ENCODE results near the gene SYTL2. TPM values are rescaled to one million over a fixed set of nuclear protein-coding genes. Genes with fewer than 3 reads are reported as not detected.

The SYTL2 gene
- total RNA-seq, 1 experiment from 2014 or later: 2.1 TPM

DNA sequence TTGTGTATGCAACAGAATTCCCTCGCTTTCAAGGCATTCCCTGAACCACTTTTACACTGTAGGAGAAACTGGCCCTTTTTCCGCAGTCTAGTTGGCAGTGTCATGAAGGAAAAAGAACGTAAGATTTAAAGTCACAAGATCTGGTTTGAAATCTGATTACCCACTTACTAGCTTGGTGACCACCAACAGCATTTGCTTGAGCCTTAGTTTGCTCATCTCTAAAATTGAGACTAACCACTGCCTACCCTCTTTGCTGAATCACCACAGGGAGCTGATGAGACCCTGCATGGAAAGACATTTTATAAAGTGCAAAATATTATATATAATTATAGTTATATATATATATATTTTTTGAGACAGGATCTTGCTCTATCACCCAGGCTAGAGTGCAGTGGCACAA is 39.4 kb downstream of the SYTL2 start:
- H3K36me3 Mint-ChIP-seq (ENCODE audit: insufficient read depth, unreplicated experiment): no peaks in the 10 kb centered on the region
- H3K27me3 Mint-ChIP-seq (ENCODE audit: insufficient read depth, unreplicated experiment): no peaks in the 10 kb centered on the region
- peaks cover 2% of the 10 kb centered on the region for H3K4me1 Mint-ChIP-seq (ENCODE audit: insufficient read depth, unreplicated experiment)
- TF ChIP-seq, protein P1, sequence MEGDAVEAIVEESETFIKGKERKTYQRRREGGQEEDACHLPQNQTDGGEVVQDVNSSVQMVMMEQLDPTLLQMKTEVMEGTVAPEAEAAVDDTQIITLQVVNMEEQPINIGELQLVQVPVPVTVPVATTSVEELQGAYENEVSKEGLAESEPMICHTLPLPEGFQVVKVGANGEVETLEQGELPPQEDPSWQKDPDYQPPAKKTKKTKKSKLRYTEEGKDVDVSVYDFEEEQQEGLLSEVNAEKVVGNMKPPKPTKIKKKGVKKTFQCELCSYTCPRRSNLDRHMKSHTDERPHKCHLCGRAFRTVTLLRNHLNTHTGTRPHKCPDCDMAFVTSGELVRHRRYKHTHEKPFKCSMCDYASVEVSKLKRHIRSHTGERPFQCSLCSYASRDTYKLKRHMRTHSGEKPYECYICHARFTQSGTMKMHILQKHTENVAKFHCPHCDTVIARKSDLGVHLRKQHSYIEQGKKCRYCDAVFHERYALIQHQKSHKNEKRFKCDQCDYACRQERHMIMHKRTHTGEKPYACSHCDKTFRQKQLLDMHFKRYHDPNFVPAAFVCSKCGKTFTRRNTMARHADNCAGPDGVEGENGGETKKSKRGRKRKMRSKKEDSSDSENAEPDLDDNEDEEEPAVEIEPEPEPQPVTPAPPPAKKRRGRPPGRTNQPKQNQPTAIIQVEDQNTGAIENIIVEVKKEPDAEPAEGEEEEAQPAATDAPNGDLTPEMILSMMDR (IDR thresholded peaks at IDR 0.05; ENCODE audit: unreplicated experiment): no peak
- BruUV-seq (replicated peaks): no TSS peak
- H3K27ac Mint-ChIP-seq (ENCODE audit: low read depth, unreplicated experiment): no peak overlapping the region
- H3K4me3 Mint-ChIP-seq (ENCODE audit: unreplicated experiment): no peak overlapping the region
- intact Hi-C loops (cut with micrococcal nuclease): no loop called here
- ChIA-PET POLR2A (interaction anchor here (0.6 kb wide), 1 partner anchor 106 kb away, joined by 3 read pairs; the partner anchor contains the start of gene CREBZF), CTCF (interaction anchor here (0.6 kb wide), 1 partner anchor 33 kb away, joined by 4 read pairs; no protein-coding TSS in a partner anchor)
- H3K9me3 Mint-ChIP-seq (ENCODE audit: unreplicated experiment): peaks cover 8% of the 10 kb centered on the region
- no peak for DNase-seq (ENCODE audit: unreplicated experiment)

DNA sequence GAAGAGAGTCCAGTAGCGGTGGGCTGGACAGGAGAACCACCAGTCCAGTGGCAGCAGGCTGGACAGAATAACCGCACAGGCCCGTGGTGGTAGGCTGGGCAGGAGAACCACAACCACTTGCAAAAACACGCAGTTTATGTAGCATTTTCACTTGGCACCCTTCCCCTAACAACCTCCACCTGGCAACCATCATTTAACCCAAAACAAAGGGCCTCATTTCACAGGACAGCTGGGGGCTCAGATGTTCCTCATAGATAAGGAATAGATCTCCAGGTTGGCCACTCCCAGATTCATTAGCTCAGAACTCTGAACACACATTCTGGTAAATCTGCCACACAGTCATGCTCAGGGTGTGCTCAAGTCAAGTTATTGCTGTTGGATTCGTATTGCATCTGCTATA is 41.2 kb downstream of the SYTL2 start:
- H3K4me3 Mint-ChIP-seq (ENCODE audit: unreplicated experiment): no peak overlapping the region
- no peak overlapping the region for H3K27ac Mint-ChIP-seq (ENCODE audit: low read depth, unreplicated experiment)
- POLR2A ChIA-PET: no interaction called here
- no peaks in the 10 kb centered on the region for H3K4me1 Mint-ChIP-seq (ENCODE audit: insufficient read depth, unreplicated experiment)
- BruUV-seq (replicated peaks): no TSS peak
- TF ChIP-seq, protein P1 (IDR thresholded peaks at IDR 0.05; ENCODE audit: unreplicated experiment): no peak
- H3K9me3 Mint-ChIP-seq (ENCODE audit: unreplicated experiment): peaks cover 8% of the 10 kb centered on the region
- no peaks in the 10 kb centered on the region for H3K36me3 Mint-ChIP-seq (ENCODE audit: insufficient read depth, unreplicated experiment)
- no peak for DNase-seq (ENCODE audit: unreplicated experiment)
- intact Hi-C loops (cut with micrococcal nuclease): no loop called here
- H3K27me3 Mint-ChIP-seq (ENCODE audit: insufficient read depth, unreplicated experiment): no peaks in the 10 kb centered on the region
- CTCF ChIA-PET: no interaction called here

DNA sequence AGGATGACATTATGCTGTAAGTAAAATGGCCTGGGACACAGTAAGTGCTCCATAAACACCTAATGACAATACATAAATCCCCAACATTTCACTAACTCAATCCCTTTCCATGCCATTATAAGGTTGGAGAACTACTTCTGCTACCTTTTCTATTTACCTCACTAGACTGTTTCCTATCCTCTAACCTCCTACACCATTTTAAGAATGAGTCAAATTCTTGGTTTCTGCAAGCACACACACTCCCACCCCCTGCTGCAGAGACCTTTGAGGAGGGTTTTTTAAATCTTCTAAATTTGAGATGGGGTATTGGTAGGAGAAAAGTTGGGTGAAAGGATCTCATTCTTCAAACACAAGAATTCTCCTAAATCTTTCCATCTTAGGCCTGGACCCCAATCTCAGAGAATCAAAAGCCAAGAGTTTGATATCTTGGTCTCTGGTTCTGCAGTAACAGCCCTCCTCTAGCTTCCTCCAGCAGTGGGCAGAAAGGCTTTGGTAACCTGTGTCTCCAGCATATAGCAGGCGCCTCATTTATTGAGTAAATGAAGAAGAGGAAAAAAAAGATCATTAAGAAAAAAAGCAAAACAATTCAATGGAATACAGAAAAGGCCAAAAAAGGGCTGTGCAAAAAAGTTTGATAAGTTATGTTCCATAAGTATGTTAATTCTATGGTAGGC is 42.3 kb downstream of the SYTL2 start:
- DNase-seq (ENCODE audit: unreplicated experiment): no peak
- Mint-ChIP-seq H3K36me3 (ENCODE audit: insufficient read depth, unreplicated experiment) (no peaks in the 10 kb centered on the region), H3K27ac (ENCODE audit: low read depth, unreplicated experiment) (no peak overlapping the region), H3K27me3 (ENCODE audit: insufficient read depth, unreplicated experiment) (no peaks in the 10 kb centered on the region), H3K4me1 (ENCODE audit: insufficient read depth, unreplicated experiment) (no peaks in the 10 kb centered on the region), H3K4me3 (ENCODE audit: unreplicated experiment) (no peak overlapping the region), H3K9me3 (ENCODE audit: unreplicated experiment) (peaks cover 8% of the 10 kb centered on the region)
- no TSS peak for BruUV-seq (replicated peaks)
- intact Hi-C loops (cut with micrococcal nuclease): no loop called here
- ChIA-PET POLR2A (interaction anchor here (0.7 kb wide), 1 partner anchor 121 kb away, joined by 3 read pairs; the partner anchor contains the start of gene TMEM126A), CTCF (no interaction called here)
- TF ChIP-seq, protein P1 (IDR thresholded peaks at IDR 0.05; ENCODE audit: unreplicated experiment): no peak

DNA sequence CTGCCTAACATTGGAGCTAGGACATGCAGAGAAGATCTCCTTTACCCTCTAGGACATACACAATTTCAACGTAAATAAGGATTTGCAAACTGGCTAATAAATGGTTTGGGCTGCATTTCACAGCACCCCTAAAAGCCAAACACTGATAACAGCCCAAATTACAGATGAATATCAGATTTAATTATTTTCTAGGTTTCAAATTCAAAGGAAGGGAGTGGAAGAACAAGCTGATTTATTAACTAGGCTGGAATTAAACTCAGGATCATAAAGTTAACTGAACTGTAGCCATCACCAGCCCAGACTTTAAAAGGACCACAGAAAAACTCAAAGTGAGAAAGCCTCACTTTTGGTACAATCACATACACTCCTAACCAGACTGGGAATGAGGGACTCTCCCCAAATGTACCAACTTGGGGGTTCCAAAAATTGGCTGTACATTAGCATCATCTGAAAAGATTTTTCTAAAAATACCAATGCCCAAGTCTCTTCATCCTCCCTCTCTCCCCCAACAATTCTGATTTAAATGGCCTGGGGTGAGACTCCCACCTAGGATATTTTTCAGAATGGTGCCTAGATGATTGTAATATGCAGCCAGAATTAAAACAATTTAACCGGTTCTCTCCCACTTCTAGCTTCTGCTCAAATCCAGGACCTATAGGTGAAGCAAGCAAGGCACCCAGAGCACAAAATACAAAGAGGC is 43.5 kb downstream of the SYTL2 start:
- POLR2A ChIA-PET: interaction anchor here (1.0 kb wide), 1 partner anchor 12 kb away, joined by 3 read pairs; no protein-coding TSS in a partner anchor

More for the DNA sequence above, 43.5 kb downstream of the SYTL2 start:
- TF ChIP-seq, protein P1 (IDR thresholded peaks at IDR 0.05; ENCODE audit: unreplicated experiment): no peak
- CTCF ChIA-PET: no interaction called here
- BruUV-seq (replicated peaks): no TSS peak
- H3K27me3 Mint-ChIP-seq (ENCODE audit: insufficient read depth, unreplicated experiment): no peaks in the 10 kb centered on the region
- intact Hi-C loops (cut with micrococcal nuclease): no loop called here
- H3K4me3 Mint-ChIP-seq (ENCODE audit: unreplicated experiment): no peak overlapping the region
- DNase-seq (ENCODE audit: unreplicated experiment): no peak
- no peak overlapping the region for H3K27ac Mint-ChIP-seq (ENCODE audit: low read depth, unreplicated experiment)
- H3K36me3 Mint-ChIP-seq (ENCODE audit: insufficient read depth, unreplicated experiment): no peaks in the 10 kb centered on the region
- peaks cover 8% of the 10 kb centered on the region for H3K9me3 Mint-ChIP-seq (ENCODE audit: unreplicated experiment)
- H3K4me1 Mint-ChIP-seq (ENCODE audit: insufficient read depth, unreplicated experiment): no peaks in the 10 kb centered on the region
